K562 (cell line): Measurements from ENCODE around the gene DMWD. TPM values are rescaled to one million over a fixed set of nuclear protein-coding genes. Genes with fewer than 3 reads are reported as not detected.

Experiments
- ARID4B ChIP-seq: sonication (generic); formaldehyde crosslinking; IDR thresholded peaks from 2 replicates; pipeline ENCODE4 v1.8.0; 2022; ENCODE audit warnings: mild to moderate bottlenecking, missing genetic modification reagents
- ATF1 ChIP-seq, 2 experiments: fragments of 450-650 bp in 1 of 2; IDR thresholded peaks; 2 replicates each; pipeline ENCODE4 v1.6.1; 2016; ENCODE audit warnings: missing compliant biosample characterization in 1 of 2, missing genetic modification characterization in 1 of 2
- CXXC5 ChIP-seq: fragments of 250-450 bp; sonication (Bioruptor Pico); IDR thresholded peaks from 2 replicates; pipeline ENCODE4 v1.8.0; 2022; ENCODE audit warnings: inconsistent platforms, mild to moderate bottlenecking, moderate library complexity
- HCFC1 ChIP-seq: IDR thresholded peaks from 2 replicates; pipeline ENCODE4 v1.6.1; 2012; ENCODE audit warnings: low read depth, low read length, improper control_type of control experiment
- ILF3 ChIP-seq: fragments of 450-650 bp; IDR thresholded peaks from 2 replicates; pipeline ENCODE4 v1.6.1; 2018; ENCODE audit warnings: antibody characterized with exemption, mild to moderate bottlenecking, moderate library complexity, borderline replicate concordance
- KDM1A ChIP-seq, 2 experiments: fragments of 450-650 bp; IDR thresholded peaks; 2 replicates each; pipeline ENCODE4 v1.6.1; 2016; ENCODE audit warnings: mild to moderate bottlenecking in 2 of 2
- NCOR1 ChIP-seq: fragments of 450-650 bp; IDR thresholded peaks from 2 replicates; pipeline ENCODE4 v1.6.1; 2016; ENCODE audit warnings: mild to moderate bottlenecking, moderate library complexity
- NFYB ChIP-seq: IDR thresholded peaks from 2 replicates; pipeline ENCODE4 v1.6.1; 2011; ENCODE audit warnings: mild to moderate bottlenecking, moderate library complexity; ENCODE audit not compliant: insufficient read length; ENCODE audit errors: extremely low read depth
- PHF8 ChIP-seq: fragments of 200-600 bp; sonication (generic); IDR thresholded peaks from 2 replicates; pipeline ENCODE4 v1.6.1; 2012; ENCODE audit warnings: mixed run types, mild to moderate bottlenecking, inconsistent platforms, low read length, moderate library complexity, borderline replicate concordance
- PRMT5 ChIP-seq: sonication (generic); formaldehyde crosslinking; IDR thresholded peaks from 2 replicates; pipeline ENCODE4 v1.5.0; 2020; ENCODE audit warnings: missing genetic modification reagents
- TRIM24 ChIP-seq, 2 experiments: fragments of 450-650 bp; IDR thresholded peaks; 2 replicates each; pipeline ENCODE4 v1.6.1; 2016
- ZNF143 ChIP-seq: sonication (generic); formaldehyde crosslinking; IDR thresholded peaks from 2 replicates; pipeline ENCODE4 v1.9.0; 2022; ENCODE audit warnings: mild to moderate bottlenecking, missing genetic modification reagents
- ZNF445 ChIP-seq: fragments of 250-450 bp; sonication (Bioruptor Pico); IDR thresholded peaks from 2 replicates; pipeline ENCODE4 v1.4.0; 2020; ENCODE audit warnings: low read depth, mild to moderate bottlenecking, moderate library complexity
- ZNF76 ChIP-seq: fragments of 250-450 bp; sonication (Bioruptor Pico); IDR thresholded peaks from 2 replicates; pipeline ENCODE4 v1.4.0; 2020; ENCODE audit warnings: mild to moderate bottlenecking, moderate library complexity, borderline replicate concordance
- polyA plus RNA-seq, 8 experiments: library from polyadenylated mRNA; depleted of rRNA in 4 of 8; stranded (reverse) in 5 of 8; unstranded in 3 of 8; fragments of >200 nt; fragmentation: Nextera tagmentation in 2 of 8; fragmentation: Illumina TruSeq in 1 of 8; extraction: Ambion mirVana in 2 of 8; extraction: Trizol in 1 of 8; gene quantifications; 2 replicates each; pipeline versions ENCODE4 v1.2.1 to v1.2.3, GENCODE V29; 2011 to 2014; ENCODE audit warnings: inconsistent platforms in 1 of 8, missing spikeins in 1 of 8
- total RNA-seq, 7 experiments: library from RNA; depleted of rRNA in 6 of 7; stranded (reverse); fragments of >200 nt in 6 of 7; fragmentation: Illumina TruSeq in 2 of 7; extraction: Trizol in 2 of 7; gene quantifications; 2 replicates each; pipeline versions ENCODE4 v1.2.1 to v1.2.3, GENCODE V29; 2011 to 2021; ENCODE audit warnings: low replicate concordance in 1 of 7
- TF ChIP-seq, protein P1 (sequence below), 2 experiments: fragments of 250-450 bp in 1 of 2; fragments of 450-650 bp in 1 of 2; sonication (Bioruptor Pico) in 1 of 2; IDR thresholded peaks; 2 replicates each; pipeline versions ENCODE4 v1.6.1 to v1.8.0; 2016 to 2021; ENCODE audit warnings: mild to moderate bottlenecking in 2 of 2, moderate library complexity in 2 of 2, missing compliant biosample characterization in 1 of 2, missing genetic modification characterization in 1 of 2
- TF ChIP-seq, protein P2 (sequence below): fragments of 450-650 bp; IDR thresholded peaks from 2 replicates; pipeline ENCODE4 v1.6.1; 2016; ENCODE audit warnings: borderline replicate concordance
- TF ChIP-seq, protein P3 (sequence below): sonication (generic); formaldehyde crosslinking; IDR thresholded peaks from 2 replicates; pipeline ENCODE4 v1.8.1; 2023; ENCODE audit warnings: mild to moderate bottlenecking, missing genetic modification reagents

The DMWD gene
- total and polyA plus RNA-seq, 9 of the 15 experiments (the other 6 are each of a cell fraction or from before 2014, with no cell fraction given), result 4.7 to 54.6 (median 19.0) TPM

GRCh38 chr19:45739498-45740439, 52.9 kb downstream of the DMWD start (continued):
- TF ChIP-seq, protein P1, sequence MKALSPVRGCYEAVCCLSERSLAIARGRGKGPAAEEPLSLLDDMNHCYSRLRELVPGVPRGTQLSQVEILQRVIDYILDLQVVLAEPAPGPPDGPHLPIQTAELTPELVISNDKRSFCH (CRISPR knock-in tag; IDR thresholded peaks at IDR 0.05), result no peak
- TF ChIP-seq, protein P1 (tag; IDR thresholded peaks at IDR 0.05), result peak; percentile 72
- no peak for TF ChIP-seq ZNF445 (CRISPR knock-in tag)
- TF ChIP-seq KDM1A (IDR thresholded peaks at IDR 0.05), result peak; percentile 66 to 83
- TF ChIP-seq, protein P2, sequence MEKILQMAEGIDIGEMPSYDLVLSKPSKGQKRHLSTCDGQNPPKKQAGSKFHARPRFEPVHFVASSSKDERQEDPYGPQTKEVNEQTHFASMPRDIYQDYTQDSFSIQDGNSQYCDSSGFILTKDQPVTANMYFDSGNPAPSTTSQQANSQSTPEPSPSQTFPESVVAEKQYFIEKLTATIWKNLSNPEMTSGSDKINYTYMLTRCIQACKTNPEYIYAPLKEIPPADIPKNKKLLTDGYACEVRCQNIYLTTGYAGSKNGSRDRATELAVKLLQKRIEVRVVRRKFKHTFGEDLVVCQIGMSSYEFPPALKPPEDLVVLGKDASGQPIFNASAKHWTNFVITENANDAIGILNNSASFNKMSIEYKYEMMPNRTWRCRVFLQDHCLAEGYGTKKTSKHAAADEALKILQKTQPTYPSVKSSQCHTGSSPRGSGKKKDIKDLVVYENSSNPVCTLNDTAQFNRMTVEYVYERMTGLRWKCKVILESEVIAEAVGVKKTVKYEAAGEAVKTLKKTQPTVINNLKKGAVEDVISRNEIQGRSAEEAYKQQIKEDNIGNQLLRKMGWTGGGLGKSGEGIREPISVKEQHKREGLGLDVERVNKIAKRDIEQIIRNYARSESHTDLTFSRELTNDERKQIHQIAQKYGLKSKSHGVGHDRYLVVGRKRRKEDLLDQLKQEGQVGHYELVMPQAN, result no peak; the same call in 1 of the 2 replicates
- no peak for TF ChIP-seq ARID4B (CRISPR knock-in tag)
- 0 out of 4 replicates have a peak, but pooled peaks of 1 of the 2 experiments have one; percentile 7 for TF ChIP-seq TRIM24 (IDR thresholded peaks at IDR 0.05)
- 0 out of 2 replicates have a peak, but pooled peaks have one; percentile 32 for TF ChIP-seq NCOR1
- no peak for TF ChIP-seq ZNF76
- TF ChIP-seq PRMT5 (CRISPR knock-in tag), result no peak
- no peak for TF ChIP-seq ZNF143 (CRISPR knock-in tag)
- peak; percentile 30; the same call in 1 of the 2 replicates for TF ChIP-seq CXXC5 (CRISPR knock-in tag)
- peak; percentile 50 for TF ChIP-seq NFYB
- no peak for TF ChIP-seq ATF1 (CRISPR knock-in tag; IDR thresholded peaks at IDR 0.05)
- peak; percentile 70 for TF ChIP-seq ATF1 (tag; IDR thresholded peaks at IDR 0.05)
- TF ChIP-seq ILF3, result no peak
- peak; percentile 58 for TF ChIP-seq HCFC1
- peak; percentile 57; the same call in 1 of the 2 replicates for TF ChIP-seq PHF8
- TF ChIP-seq, protein P3, sequence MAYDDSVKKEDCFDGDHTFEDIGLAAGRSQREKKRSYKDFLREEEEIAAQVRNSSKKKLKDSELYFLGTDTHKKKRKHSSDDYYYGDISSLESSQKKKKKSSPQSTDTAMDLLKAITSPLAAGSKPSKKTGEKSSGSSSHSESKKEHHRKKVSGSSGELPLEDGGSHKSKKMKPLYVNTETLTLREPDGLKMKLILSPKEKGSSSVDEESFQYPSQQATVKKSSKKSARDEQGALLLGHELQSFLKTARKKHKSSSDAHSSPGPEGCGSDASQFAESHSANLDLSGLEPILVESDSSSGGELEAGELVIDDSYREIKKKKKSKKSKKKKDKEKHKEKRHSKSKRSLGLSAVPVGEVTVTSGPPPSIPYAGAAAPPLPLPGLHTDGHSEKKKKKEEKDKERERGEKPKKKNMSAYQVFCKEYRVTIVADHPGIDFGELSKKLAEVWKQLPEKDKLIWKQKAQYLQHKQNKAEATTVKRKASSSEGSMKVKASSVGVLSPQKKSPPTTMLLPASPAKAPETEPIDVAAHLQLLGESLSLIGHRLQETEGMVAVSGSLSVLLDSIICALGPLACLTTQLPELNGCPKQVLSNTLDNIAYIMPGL (CRISPR knock-in tag), result no peak
